DMS53 treated with DMSO at 0.1 percent for 48 hours (cell line): ENCODE measurements around the gene TOM1L2.

Source experiments
- DNase-seq: peaks from one replicate; lab custom pipeline; 2025; ENCODE audit not compliant: unreplicated experiment; lab: John Stamatoyannopoulos, UW

The TOM1L2 gene

GRCh38 chr17:17902376-17902775 is 69.8 kb downstream of the TOM1L2 start:
- DNase-seq, result no peak

GRCh38 chr17:17900615-17901520 is 71.3 kb downstream of the TOM1L2 start:
- no peak for DNase-seq

- no peak for DNase-seq
Measured at GRCh38 chr17:17899486-17899885, 72.7 kb downstream of the TOM1L2 start.

DNA sequence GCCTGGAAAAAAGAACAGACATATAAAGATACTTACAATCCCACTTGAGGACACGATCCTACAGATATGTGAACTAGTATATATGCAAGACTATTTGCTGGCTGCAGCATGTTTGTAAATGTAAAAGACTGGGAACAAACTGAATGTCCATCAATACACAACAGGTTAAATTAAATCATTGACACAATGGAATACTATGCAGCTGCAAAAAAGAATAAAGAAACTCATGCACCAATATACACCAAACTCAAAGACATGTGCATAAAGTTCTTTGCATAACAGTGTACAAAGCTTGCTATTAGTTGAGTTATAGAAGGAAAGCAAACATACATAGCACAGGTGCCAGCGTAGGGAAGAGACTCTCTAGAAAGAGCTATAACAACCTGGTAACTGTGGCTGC is 73.5 kb downstream of the TOM1L2 start:
- no peak for DNase-seq

DNA sequence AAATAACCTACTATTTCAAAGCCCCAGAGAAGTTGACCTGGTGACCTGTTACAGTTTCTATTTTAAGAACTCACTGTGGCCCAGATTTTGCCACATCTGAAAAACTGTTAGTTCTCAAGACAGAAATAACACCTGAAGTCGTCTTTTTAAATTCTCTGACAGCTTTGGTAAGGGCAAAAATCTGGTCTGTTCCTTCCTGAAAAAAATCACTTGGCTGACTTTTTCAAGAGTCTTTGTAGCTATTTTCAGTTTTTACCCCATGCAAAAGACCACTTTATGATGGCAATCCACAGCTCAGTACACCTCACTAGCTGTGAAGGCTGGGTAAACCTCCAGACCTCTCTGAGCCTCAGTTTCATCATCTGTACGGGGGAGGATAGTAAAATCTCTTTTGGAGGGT is 74.8 kb downstream of the TOM1L2 start:
- no peak for DNase-seq

DNA sequence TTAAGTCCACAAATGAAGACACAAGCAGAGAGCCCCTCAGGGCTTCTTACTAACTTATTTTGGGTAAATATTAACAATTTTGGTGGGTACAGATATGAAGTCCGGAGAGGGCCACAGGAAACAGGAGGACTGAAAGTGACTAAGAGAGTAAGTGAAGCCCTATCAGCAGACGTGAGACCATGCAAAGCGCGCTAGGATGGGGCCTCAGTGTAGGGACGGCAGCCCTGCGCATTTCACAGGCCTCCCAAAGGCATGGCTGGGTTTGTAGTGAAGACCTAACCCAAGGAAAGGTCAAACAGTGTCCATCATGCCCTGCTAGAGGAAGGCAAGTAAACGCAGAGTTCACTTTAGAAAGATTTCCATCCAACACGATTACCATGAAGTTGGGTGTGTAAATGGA is 75.5 kb downstream of the TOM1L2 start:
- DNase-seq, result no peak

GRCh38 chr17:17893801-17894644 is 78.2 kb downstream of the TOM1L2 start:
- DNase-seq, result no peak

DNA sequence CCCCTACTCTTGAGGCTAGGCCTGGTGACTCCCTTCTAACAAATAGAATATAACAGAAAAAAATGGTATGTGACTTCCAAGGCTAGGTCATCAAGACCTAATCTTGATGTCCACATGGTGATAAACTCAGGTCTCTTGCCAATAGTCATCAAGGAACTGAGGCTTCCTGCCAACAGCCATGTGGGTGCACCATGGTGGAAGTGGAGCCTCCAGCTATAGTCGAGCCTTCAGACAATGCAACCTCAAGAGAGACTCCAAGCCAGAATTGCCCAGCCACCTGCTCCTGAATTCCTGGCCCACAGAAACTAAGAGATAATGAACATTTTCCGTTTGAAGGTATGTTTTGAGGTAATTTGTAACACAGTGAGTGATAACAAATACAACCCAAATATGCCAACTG is 79.5 kb downstream of the TOM1L2 start:
- no peak for DNase-seq

DNA sequence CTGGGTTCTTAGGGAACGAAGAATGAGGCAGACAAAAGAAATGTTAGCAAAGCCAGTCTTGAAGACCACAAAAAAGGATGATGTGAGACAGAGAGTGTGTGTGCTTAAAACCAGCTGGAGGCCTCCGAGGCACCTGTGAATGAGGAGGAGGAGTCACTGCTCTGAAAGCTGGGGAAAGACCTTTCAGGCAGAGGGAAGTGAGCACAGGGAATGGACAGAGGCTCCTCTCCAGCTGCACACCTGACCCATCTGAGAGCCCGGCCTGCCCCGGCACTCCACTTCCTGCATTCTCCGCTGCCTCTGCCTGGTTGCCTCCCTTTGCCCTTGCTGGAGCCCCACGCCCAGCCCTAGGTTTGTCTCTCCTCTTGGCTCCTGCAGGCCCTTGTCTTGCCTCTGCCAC is 80.2 kb downstream of the TOM1L2 start:
- no peak for DNase-seq

GRCh38 chr17:17890773-17891759 is 81.1 kb downstream of the TOM1L2 start:
- DNase-seq, result peak; percentile 10

DNA sequence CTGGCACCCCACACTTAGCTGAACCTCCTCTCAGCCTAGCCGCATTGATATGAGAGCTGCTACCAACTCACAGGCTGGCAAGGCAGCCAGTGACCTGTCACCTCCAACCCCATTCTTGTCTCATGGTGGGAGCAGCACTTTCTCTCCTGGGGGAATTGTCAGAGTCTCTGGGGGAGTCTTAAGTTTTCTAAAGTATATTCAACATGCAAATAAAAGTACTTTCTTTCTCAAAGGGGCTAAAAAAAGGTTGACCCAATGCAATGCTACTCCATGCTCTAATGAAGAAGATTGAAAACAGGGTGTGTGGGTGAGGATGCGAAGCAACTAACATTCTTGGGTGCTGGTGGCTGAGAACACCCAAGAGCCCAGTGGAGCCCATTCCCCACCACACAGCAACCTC is 82.3 kb downstream of the TOM1L2 start:
- no peak for DNase-seq

DNA sequence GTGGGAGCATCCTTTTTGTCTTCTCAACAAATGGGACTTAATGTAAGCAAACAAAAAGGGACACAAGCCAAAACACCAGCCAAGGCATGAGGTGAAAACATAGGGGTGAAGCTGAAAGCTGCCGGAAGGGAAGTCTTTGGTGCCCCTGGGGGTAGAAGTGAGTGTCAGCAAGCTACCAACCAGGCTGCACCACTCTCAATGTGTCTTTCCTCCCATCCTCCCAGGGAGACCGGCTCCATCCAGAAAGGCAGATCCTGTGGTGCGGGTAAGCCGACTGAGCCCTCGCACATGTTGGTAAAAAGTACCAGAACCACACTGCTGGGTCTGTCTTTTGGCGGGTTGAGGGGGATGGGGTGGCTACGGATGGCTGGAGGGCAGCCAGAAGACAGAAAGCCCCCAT is 83.4 kb downstream of the TOM1L2 start:
- DNase-seq, result no peak

GRCh38 chr17:17888371-17888770 is 83.8 kb downstream of the TOM1L2 start:
- DNase-seq, result no peak

- DNase-seq, result no peak
Measured at GRCh38 chr17:17887752-17888304, 84.4 kb downstream of the TOM1L2 start.

DNA sequence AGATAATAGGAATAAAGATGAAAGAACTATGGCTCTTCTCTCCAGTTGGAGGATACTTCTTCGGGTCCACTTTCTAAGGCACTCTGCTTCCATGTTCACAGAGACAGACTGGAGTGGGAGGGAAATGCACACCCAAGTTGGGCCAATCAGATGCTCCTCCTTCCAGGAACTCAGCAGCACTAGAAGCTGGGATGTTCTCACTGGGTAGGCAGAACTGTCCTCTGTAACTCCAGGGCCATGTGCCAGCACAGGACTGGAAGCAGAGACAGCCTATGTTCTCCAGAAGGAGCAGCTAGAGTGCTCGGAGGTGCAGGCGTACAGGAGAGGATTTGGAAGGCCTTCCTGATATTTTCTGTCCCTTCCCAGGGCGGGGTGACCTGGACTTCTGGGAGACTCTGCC is 85.5 kb downstream of the TOM1L2 start:
- no peak for DNase-seq

- DNase-seq, result no peak
Measured at GRCh38 chr17:17886226-17886625, 86.0 kb downstream of the TOM1L2 start.

GRCh38 chr17:17884391-17885357 is 87.5 kb downstream of the TOM1L2 start:
- DNase-seq, result no peak

GRCh38 chr17:17883801-17884200 is 88.4 kb downstream of the TOM1L2 start:
- DNase-seq, result no peak

- DNase-seq, result no peak
Measured at GRCh38 chr17:17882082-17882581, 90.1 kb downstream of the TOM1L2 start.
